Stimulated activated CD8-positive, alpha-beta memory T cell treated with anti-CD3 and anti-CD28 coated beads, Interleukin-15, amount 100 ng/mL, for 24 hours (primary cell): Measurements from ENCODE around the gene SIAH3.
"Not testable (repeated sequence)": the region's sequence is repeated elsewhere in the genome, so short reads cannot be mapped to it uniquely, and the experiment has no call there.

Experiments used
- DNase-seq: peaks from one replicate; pipeline ENCODE4 v3.0.0-alpha.2; 2020; ENCODE audit warnings: low read depth

The SIAH3 gene

GRCh38 chr13:45851171-45851921 lies at the start of gene SIAH3:
SIAH3 (minus strand) TSS chr13:45851753; CDS start chr13:45851629, 124 bp downstream.
- DNase-seq, result no peak

GRCh38 chr13:45899406-45899805 lies 47.9 kb upstream of the SIAH3 start:
- no peak for DNase-seq

GRCh38 chr13:45897562-45897961 lies 46.0 kb upstream of the SIAH3 start:
- DNase-seq, result no peak

GRCh38 chr13:45896285-45896684 lies 44.7 kb upstream of the SIAH3 start:
- DNase-seq, result no peak

- DNase-seq, result no peak
Observed at GRCh38 chr13:45895881-45896280, 44.3 kb upstream of the SIAH3 start.

- no peak for DNase-seq
Observed at GRCh38 chr13:45892513-45892912, 41.0 kb upstream of the SIAH3 start.

- no peak for DNase-seq
Observed at GRCh38 chr13:45889590-45890243, 38.2 kb upstream of the SIAH3 start.

GRCh38 chr13:45886466-45886865 lies 34.9 kb upstream of the SIAH3 start:
- no peak for DNase-seq

GRCh38 chr13:45885194-45885593 lies 33.6 kb upstream of the SIAH3 start:
- DNase-seq, result no peak

- no peak for DNase-seq
Observed at GRCh38 chr13:45882626-45883025, 31.1 kb upstream of the SIAH3 start.

- DNase-seq, result no peak
Observed at GRCh38 chr13:45881353-45881752, 29.8 kb upstream of the SIAH3 start.

- no peak for DNase-seq
Observed at GRCh38 chr13:45880242-45880641, 28.7 kb upstream of the SIAH3 start.

GRCh38 chr13:45879666-45880065 lies 28.1 kb upstream of the SIAH3 start:
- no peak for DNase-seq

- no peak for DNase-seq
Observed at GRCh38 chr13:45878966-45879365, 27.4 kb upstream of the SIAH3 start.

GRCh38 chr13:45876781-45877180 lies 25.2 kb upstream of the SIAH3 start:
- no peak for DNase-seq

- no peak for DNase-seq
Observed at GRCh38 chr13:45875951-45876350, 24.4 kb upstream of the SIAH3 start.

- no peak for DNase-seq
Observed at GRCh38 chr13:45873491-45874325, 22.2 kb upstream of the SIAH3 start.

- DNase-seq, result no peak
Observed at GRCh38 chr13:45872566-45872965, 21.0 kb upstream of the SIAH3 start.

- DNase-seq, result not testable (repeated sequence)
Observed at GRCh38 chr13:45871201-45871600, 19.6 kb upstream of the SIAH3 start.

- no peak for DNase-seq
Observed at GRCh38 chr13:45870232-45870631, 18.7 kb upstream of the SIAH3 start.

GRCh38 chr13:45865414-45865813 lies 13.9 kb upstream of the SIAH3 start:
- DNase-seq, result no peak

GRCh38 chr13:45863709-45864590 lies 12.4 kb upstream of the SIAH3 start:
- DNase-seq, result no peak
